GM08714 (cell line): ENCODE results near the gene BANF1.

Source experiments
- H3K4me3 ChIP-seq: fragments of 200-500 bp; sonication (Bioruptor generic); 2 replicates; pipeline ENCODE4 v1.5.1; 2014; ENCODE audit warnings: mild to moderate bottlenecking, low read length, inconsistent platforms
- ZNF274 ChIP-seq: IDR thresholded peaks from 2 replicates; pipeline ENCODE4 v1.6.1; 2012; ENCODE audit warnings: mild to moderate bottlenecking, low read depth, low read length

The BANF1 gene

GRCh38 chr11:66032957-66033735 lies 30.8 kb downstream of the BANF1 start:
- H3K4me3 ChIP-seq, result no peak overlapping the region
- no peak for TF ChIP-seq ZNF274

- H3K4me3 ChIP-seq, result no peak overlapping the region
- TF ChIP-seq ZNF274, result no peak
Observed at GRCh38 chr11:66035653-66036333, 33.5 kb downstream of the BANF1 start.

DNA sequence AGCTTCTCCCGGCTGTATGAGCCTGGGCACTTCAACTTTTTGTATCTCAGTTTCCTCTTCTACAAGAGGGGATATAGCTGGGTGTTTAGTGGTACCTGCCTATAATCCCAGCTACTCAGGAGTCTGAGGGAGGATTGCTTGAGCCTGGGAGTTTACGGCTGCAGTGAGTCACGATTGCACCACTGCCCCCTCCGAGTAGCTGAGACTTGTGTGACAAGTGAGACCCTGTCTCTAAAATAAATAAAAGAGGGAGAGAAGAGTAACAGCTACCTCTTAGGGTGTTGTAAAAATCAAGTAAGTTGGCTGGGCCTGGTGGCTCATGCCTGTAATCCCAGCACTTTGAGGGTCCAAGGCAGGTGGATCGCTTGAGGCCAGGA lies 34.0 kb downstream of the BANF1 start:
- TF ChIP-seq ZNF274, result no peak
- H3K4me3 ChIP-seq, result no peak overlapping the region

- H3K4me3 ChIP-seq, result no peak overlapping the region
- no peak for TF ChIP-seq ZNF274
Observed at GRCh38 chr11:66037327-66037726, 35.0 kb downstream of the BANF1 start.

- TF ChIP-seq ZNF274, result no peak
- H3K4me3 ChIP-seq, result no peak overlapping the region
Observed at GRCh38 chr11:66039765-66040164, 37.5 kb downstream of the BANF1 start.

- TF ChIP-seq ZNF274, result no peak
- H3K4me3 ChIP-seq, result no peak overlapping the region
Observed at GRCh38 chr11:66042227-66042995, 40.1 kb downstream of the BANF1 start.

DNA sequence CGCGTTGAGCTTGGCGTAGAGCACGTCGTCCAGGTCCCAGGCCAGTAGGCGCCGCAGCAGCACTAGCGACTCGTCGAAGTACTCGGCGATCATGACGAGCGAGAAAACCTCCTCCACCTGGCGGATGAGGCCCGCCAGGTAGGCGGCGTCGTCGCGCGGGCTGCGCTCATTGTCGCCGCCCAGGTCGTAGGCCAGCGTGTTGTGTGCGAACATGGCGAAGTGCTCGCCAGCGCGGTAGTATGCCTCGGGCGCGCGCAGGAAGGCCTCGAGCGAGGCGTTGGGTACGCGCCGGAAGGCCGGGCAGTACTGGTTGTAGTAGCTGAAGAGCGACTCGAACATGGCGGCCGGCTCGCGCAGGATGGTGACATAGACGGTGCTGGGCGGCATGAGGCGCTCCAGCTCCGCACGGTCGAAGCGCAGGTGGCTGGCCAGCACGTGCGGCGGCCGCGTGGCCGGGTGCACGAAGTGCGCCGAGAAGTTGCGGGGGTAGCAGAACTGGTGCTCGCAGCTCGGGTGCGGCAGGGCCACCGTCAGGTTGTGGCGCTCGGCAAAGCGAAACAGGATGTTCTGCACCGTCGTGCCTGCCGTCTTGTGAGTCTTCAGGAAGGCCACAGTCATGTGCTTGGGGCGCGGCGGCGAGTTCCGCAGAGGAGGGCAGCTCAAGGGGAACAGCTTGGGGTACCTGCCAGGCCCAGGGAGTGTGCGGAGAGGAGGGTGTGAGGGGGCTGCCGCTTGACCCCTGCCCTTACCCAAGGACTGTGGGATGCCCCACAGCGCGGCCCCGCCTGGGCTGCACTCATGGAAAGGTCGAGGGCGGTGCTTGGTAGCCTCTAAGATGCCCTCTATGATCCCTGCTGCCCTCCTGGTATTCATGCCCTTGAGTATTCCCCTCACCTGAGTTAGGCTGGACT lies 40.9 kb downstream of the BANF1 start:
- TF ChIP-seq ZNF274, result no peak
- no peak overlapping the region for H3K4me3 ChIP-seq

GRCh38 chr11:66044757-66045156 lies 42.5 kb downstream of the BANF1 start:
- no peak overlapping the region for H3K4me3 ChIP-seq
- TF ChIP-seq ZNF274, result no peak

DNA sequence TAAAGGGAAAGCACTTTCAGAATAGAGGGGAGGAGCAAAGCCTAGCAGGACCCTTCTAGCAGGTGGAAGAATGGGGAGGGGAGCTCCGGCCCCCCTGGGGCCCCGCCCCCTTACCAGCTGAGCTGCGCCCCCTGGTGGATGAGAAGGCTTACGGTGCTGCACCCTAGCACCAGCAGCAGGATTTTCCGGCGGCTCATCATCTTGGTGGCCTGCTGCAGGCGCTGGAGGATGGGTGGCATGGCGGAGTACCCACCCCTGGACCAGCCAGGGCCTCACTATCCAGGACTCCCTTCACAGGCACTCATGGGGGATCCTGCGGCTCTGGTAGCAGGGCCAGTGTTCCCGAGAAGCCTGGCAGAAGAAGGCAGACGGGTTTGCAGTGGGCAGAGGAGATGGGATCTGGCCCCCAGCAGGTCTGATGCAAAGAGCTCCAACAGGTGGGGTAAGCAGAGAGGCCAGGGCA lies 42.9 kb downstream of the BANF1 start:
- H3K4me3 ChIP-seq, result no peak overlapping the region
- TF ChIP-seq ZNF274, result no peak

- TF ChIP-seq ZNF274, result no peak
Observed at GRCh38 chr11:66046901-66047300, 44.6 kb downstream of the BANF1 start.

DNA sequence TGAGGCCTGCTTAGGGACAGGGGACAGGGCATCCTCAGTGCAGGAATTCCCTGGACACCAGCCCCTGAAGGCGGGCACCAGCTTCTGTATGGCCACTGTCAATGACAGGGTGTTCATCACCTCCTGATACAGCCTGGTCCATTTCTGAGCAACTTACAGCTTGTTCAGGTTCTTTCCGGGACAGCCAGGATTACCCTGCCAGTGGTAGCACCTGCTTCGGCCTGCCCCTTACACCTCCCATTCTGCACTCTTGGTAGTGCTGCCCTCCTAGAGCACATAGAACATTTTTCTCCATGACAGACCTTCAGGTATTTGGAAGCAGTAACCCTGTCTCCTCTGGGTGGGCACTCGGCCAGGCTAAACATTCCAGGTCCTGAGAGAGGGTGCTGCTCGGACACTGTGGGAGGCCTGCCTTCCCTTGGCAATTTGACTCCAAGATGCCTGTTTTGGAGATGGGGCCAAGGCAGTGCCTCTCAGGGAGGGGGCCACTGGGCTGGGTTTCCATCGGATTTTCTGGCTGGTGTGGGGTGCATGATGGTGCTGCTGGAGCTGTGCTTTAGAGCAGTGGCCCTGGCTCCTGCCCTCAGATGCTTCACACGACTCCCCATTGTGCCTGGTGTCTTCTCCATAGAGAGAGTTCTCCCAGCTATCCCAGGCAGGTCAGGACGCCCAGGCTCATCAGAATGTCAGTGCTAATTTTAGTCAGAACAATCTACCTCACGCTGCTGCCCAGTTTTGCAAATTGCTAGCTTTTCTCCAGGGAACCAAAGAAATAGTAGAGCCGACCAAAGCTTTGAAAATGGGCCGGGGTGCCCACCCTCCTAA lies 45.5 kb downstream of the BANF1 start:
- H3K4me3 ChIP-seq, result no peak overlapping the region
- no peak for TF ChIP-seq ZNF274

More at GRCh38 chr11:66046901-66047300, 44.6 kb downstream of the BANF1 start:
- H3K4me3 ChIP-seq, result no peak overlapping the region

- no peak for TF ChIP-seq ZNF274
- H3K4me3 ChIP-seq, result no peak within 1 kb of the TSS
Observed at GRCh38 chr11:66048547-66049323, 46.4 kb downstream of the BANF1 start, which contains the start of gene GAL3ST3. Gene GAL3ST3 (minus strand): TSS chr11:66049161. CDS start chr11:66045415, 3,746 bp downstream.
